Breast epithelium (tissue), 4 donors: Measurements from ENCODE around the gene WDR86. TPM values are rescaled to one million over a fixed set of nuclear protein-coding genes. Genes with fewer than 3 reads are reported as not detected.
A peak's percentile ranks its signal among the peaks of the same experiment; 100 is the strongest.

Experiments used
- DNase-seq, 2 donors: peaks; one replicate each; pipeline ENCODE4 v3.0.0-alpha.2; 2019; ENCODE audit warnings: low spot score in 2 of 2
- H3K27ac ChIP-seq, 2 donors: fragments of 200-600 bp; sonication (generic) in 1 of 2; one replicate each; pipeline ENCODE4 v1.5.1; 2016 to 2019; ENCODE audit warnings: mild to moderate bottlenecking in 1 of 2
- H3K27me3 ChIP-seq, 2 donors: fragments of 200-600 bp; sonication (generic) in 1 of 2; one replicate each; pipeline versions ENCODE4 v1.5.1 to v1.6.0; 2017 to 2019; ENCODE audit warnings: control low read depth in 1 of 2, mild to moderate bottlenecking in 1 of 2
- H3K36me3 ChIP-seq: fragments of 200-600 bp; one replicate; pipeline ENCODE4 v1.5.1; 2019
- H3K4me1 ChIP-seq, 2 donors: fragments of 200-600 bp; sonication (generic); one replicate each; pipeline ENCODE4 v1.5.1; 2016 to 2019; ENCODE audit warnings: control low read depth in 1 of 2
- H3K4me3 ChIP-seq, 3 donors: fragments of 200-600 bp; sonication (generic); 1 replicate in 2 of 3; 2 replicates in 1 of 3; pipeline ENCODE4 v1.5.1; 2016 to 2019; ENCODE audit warnings: mild to moderate bottlenecking in 3 of 3, moderate library complexity in 2 of 3
- H3K9me3 ChIP-seq, 2 donors: fragments of 200-600 bp; sonication (generic) in 1 of 2; one replicate each; pipeline ENCODE4 v1.5.1; 2016 to 2019; ENCODE audit warnings: control low read depth in 1 of 2
- POLR2A ChIP-seq: fragments of 450-650 bp; IDR thresholded peaks from one replicate; pipeline ENCODE4 v1.6.1; 2016; ENCODE audit warnings: antibody characterized with exemption, mild to moderate bottlenecking, moderate library complexity
- POLR2AphosphoS5 ChIP-seq, 3 donors: sonication (generic); formaldehyde crosslinking; IDR thresholded peaks; one replicate each; pipeline ENCODE4 v1.6.1; 2017; ENCODE audit warnings: antibody characterized with exemption in 3 of 3
- intact Hi-C: fragments of 100-400 bp; cut with DNase I; formaldehyde crosslinking; loops from one replicate; pipeline ENCODE4 v1.15.1; 2023; ENCODE audit warnings: low total_unique reads
- total RNA-seq, 3 donors: library from RNA; depleted of rRNA; stranded (reverse); fragments of >200 nt; gene quantifications; one replicate each; pipeline ENCODE4 v1.1.0, GENCODE V29; 2016
- TF ChIP-seq, protein P1 (sequence below), 3 donors: fragments of 450-650 bp; IDR thresholded peaks; one replicate each; pipeline ENCODE4 v1.5.1; 2016 to 2017; ENCODE audit warnings: antibody characterized with exemption in 3 of 3, mild to moderate bottlenecking in 3 of 3, moderate library complexity in 3 of 3

Gene WDR86
- total RNA-seq, 3 donors from 2014 or later, result 15.5 to 61.5 (median 57.0) TPM

DNA sequence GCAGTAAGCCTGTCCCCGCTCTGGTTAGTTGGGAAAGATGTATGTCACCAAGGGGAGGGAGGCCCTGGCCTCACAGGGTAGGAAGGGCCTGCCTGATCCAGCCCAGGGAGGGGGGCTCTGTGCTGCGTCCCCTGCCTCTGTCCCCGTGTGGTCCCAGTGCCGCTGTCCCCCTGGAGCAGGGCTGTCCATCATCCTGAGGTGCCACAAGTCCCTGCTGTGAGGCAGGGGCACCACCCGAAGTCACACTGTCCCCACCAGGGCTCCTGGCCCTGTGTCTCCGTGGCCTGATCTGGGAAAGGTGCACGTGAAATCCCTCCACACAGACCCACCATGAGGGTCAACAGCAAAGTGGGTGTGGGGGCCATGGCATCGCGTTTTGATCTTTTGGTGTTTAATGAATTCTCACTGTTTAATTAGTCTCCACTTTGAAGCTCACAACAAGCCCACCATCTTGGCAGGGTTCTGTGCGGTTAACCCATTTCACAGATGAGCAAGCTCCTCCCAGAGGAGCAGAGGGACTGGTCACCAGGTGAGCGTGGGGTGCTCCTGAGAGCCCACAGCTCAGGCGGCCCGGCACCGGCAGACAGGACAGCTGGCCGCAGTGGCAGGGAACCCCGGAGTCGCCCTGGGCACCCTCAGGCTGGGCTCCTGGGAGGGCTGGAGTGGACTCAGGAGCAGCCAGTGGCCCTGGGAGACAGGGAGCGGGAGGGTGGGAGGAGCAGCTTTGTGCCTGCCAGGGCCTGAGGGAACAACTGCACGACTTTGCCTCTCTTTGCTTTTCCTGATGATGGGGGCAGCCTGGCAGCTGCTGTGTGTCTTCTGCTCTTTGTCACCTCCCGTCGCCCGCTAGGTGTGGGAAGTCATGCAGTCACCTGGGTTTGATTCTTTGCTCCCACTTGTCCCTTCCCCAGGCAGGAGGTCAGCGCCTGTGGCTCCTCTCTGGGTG lies 42.1 kb upstream of the WDR86 start:
- intact Hi-C loops, result no loop called here

DNA sequence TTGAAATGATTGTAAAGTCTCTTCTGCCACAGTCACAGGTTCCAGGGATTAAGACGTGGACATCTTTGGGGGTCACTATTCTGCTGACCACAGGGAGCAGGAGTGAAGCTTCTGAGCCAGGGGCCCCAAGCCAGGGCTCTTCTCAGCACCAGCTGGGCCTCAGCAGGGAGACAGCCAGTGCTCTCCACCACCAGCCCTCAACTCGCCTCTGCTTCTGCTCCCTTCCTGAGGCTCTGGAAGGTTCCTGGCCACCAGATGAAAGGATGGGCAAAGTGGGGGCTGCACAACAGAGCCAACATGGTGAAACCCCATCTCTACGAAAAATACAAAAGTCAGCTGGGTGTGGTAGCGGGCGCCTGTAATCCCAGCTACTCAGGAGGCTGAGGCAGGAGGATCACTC lies 41.3 kb upstream of the WDR86 start:
- no peak for DNase-seq
- no peak for TF ChIP-seq POLR2AphosphoS5 (IDR thresholded peaks at IDR 0.05)
- TF ChIP-seq POLR2A, result no peak
- TF ChIP-seq, protein P1, sequence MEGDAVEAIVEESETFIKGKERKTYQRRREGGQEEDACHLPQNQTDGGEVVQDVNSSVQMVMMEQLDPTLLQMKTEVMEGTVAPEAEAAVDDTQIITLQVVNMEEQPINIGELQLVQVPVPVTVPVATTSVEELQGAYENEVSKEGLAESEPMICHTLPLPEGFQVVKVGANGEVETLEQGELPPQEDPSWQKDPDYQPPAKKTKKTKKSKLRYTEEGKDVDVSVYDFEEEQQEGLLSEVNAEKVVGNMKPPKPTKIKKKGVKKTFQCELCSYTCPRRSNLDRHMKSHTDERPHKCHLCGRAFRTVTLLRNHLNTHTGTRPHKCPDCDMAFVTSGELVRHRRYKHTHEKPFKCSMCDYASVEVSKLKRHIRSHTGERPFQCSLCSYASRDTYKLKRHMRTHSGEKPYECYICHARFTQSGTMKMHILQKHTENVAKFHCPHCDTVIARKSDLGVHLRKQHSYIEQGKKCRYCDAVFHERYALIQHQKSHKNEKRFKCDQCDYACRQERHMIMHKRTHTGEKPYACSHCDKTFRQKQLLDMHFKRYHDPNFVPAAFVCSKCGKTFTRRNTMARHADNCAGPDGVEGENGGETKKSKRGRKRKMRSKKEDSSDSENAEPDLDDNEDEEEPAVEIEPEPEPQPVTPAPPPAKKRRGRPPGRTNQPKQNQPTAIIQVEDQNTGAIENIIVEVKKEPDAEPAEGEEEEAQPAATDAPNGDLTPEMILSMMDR (IDR thresholded peaks at IDR 0.05), result no peak
- no peaks in the 10 kb centered on the region for H3K4me1 ChIP-seq
- H3K9me3 ChIP-seq, result no peaks in the 10 kb centered on the region
- no peaks in the 10 kb centered on the region for H3K27me3 ChIP-seq
- no peaks in the 10 kb centered on the region for H3K36me3 ChIP-seq
- H3K27ac ChIP-seq, result no peak overlapping the region
- no peak overlapping the region for H3K4me3 ChIP-seq
- intact Hi-C loops, result no loop called here

More for the DNA sequence above, 42.1 kb upstream of the WDR86 start:
- no peaks in the 10 kb centered on the region for H3K36me3 ChIP-seq
- no peaks in the 10 kb centered on the region for H3K9me3 ChIP-seq
- no peak overlapping the region for H3K27ac ChIP-seq
- H3K4me1 ChIP-seq, result no peaks in the 10 kb centered on the region
- TF ChIP-seq, protein P1 (IDR thresholded peaks at IDR 0.05), result no peak
- TF ChIP-seq POLR2AphosphoS5 (IDR thresholded peaks at IDR 0.05) (no peak), POLR2A (no peak)
- H3K27me3 ChIP-seq, result no peaks in the 10 kb centered on the region
- DNase-seq, result no peak
- no peak overlapping the region for H3K4me3 ChIP-seq

DNA sequence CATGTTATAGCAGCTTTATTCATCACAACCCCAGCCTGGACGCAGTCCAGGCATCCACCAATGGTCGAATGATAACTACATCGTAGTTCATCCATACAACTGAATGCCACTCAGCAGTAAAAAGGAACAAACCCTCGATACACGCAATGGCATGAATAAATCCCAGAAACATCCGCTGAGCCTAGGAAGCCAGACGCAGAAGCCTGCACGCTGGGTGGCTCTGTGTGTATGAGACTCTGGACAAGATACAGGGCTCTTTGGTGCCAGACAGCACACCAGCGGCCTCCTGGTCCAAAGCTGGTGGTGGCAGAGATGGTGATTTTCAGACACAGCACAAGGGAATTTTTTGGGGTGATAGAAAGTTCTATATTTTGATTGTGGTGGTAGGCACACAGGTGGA lies 40.2 kb upstream of the WDR86 start:
- Histone ChIP-seq H3K27me3 (no peaks in the 10 kb centered on the region), H3K4me1 (no peaks in the 10 kb centered on the region), H3K9me3 (no peaks in the 10 kb centered on the region), H3K27ac (no peak overlapping the region), H3K4me3 (no peak overlapping the region), H3K36me3 (no peaks in the 10 kb centered on the region)
- intact Hi-C loops, result loop anchor here (5.0 kb wide), 1 partner anchor 83 kb away; no protein-coding TSS in a partner anchor
- no peak for DNase-seq
- TF ChIP-seq, protein P1 (IDR thresholded peaks at IDR 0.05), result no peak

DNA sequence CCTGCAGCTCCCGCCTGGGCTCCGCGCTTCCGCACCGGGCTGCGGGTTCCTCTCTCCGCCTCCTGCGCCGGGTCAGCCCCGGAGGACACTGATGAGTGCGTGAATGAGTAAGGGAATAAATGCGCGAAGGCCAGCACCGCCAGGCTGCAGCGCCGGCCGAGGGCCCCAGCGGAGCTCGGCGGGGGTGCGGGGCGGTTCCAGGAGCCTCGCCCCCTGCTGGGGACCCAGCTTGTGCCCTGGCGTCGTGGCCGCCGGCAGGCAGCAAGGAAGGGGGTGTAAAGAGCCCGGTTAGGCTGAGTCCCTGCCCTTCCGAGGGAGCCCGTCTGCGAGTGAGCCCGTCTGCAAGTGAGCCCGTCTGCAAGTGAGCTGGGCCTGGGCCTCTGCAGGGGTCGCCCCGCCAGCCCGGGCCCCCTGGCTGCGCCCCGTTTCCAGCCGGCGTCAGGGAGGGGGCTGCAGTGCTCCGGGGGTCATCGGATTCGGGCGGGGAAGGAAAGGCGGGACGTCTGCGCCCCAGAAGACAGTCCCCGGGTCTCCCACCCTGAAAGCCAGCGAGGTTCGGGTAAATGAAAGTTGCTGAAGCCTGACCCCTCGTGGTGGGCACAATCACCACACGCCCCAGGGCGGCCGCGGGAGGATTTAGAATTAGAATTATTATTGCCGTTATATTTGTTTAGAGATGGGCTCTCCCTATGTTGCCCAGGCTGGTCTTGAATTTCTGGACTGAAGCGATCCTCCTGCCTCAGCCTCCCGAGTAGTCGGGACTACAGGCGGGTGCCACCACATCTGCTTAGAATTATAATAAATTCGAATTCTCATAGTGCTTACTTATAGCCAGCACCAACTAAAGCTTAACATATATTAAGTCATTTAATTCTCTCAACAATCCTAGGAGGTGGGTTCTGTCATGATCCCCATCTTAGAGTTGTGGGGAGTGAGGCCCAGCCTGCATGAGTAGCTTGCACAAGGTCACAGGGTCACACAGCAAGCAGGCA lies 38.7 kb upstream of the WDR86 start:
- intact Hi-C loops, result loop anchor here (5.0 kb wide), 1 partner anchor 81 kb away; no protein-coding TSS in a partner anchor
- Histone ChIP-seq H3K27ac (peak overlapping the region; percentile 24 to 56), H3K27me3 (no peaks in the 10 kb centered on the region), H3K36me3 (no peaks in the 10 kb centered on the region), H3K4me3 (peak overlapping the region; percentile 47 to 77 (median 53)), H3K9me3 (no peaks in the 10 kb centered on the region), H3K4me1 (no peaks in the 10 kb centered on the region)
- peak; percentile 44 to 48 for DNase-seq
- TF ChIP-seq POLR2A, result no peak
- peak in 2 of 3 donors; percentile 31 to 41 for TF ChIP-seq POLR2AphosphoS5 (IDR thresholded peaks at IDR 0.05)
- TF ChIP-seq, protein P1 (IDR thresholded peaks at IDR 0.05), result peak; percentile 26 to 88 (median 87)
